Mesenchymal stem cell (in vitro differentiated cells and primary cell): ENCODE measurements around the gene ARHGAP21.

Source experiments
- DNase-seq: peaks from one replicate; pipeline ENCODE4 v3.0.0-alpha.2; 2013
- H2AFZ ChIP-seq: one replicate; pipeline ENCODE4 v1.6.1; 2013; ENCODE audit warnings: low read depth, mild to moderate bottlenecking, control low read depth, inconsistent platforms, low read length, moderate library complexity
- H2AK5ac ChIP-seq: 2 replicates; pipeline ENCODE4 v1.6.1; 2013; ENCODE audit warnings: low read length, moderate library complexity, mild to moderate bottlenecking, inconsistent platforms; ENCODE audit not compliant: severe bottlenecking
- H2BK120ac ChIP-seq: one replicate; pipeline ENCODE4 v1.6.1; 2013; ENCODE audit warnings: low read depth, mild to moderate bottlenecking, inconsistent platforms, low read length, moderate library complexity
- H2BK12ac ChIP-seq, 2 experiments: one replicate each; pipeline ENCODE4 v1.6.1; 2013; ENCODE audit warnings: inconsistent platforms in 2 of 2, low read length in 2 of 2, mild to moderate bottlenecking in 2 of 2, moderate library complexity in 2 of 2, control low read depth in 1 of 2
- H2BK15ac ChIP-seq: one replicate; pipeline ENCODE4 v1.6.1; 2013; ENCODE audit warnings: mild to moderate bottlenecking, low read depth, inconsistent platforms; ENCODE audit not compliant: poor library complexity, severe bottlenecking
- H2BK5ac ChIP-seq: 2 replicates; pipeline ENCODE4 v1.6.1; 2013; ENCODE audit warnings: low read depth, mild to moderate bottlenecking, low read length, control low read depth, inconsistent platforms; ENCODE audit not compliant: poor library complexity, severe bottlenecking
- H3K14ac ChIP-seq, 2 experiments: one replicate each; pipeline ENCODE4 v1.6.1; 2013; ENCODE audit warnings: inconsistent platforms in 2 of 2, low read length in 2 of 2, control low read depth in 1 of 2, mild to moderate bottlenecking in 1 of 2, moderate library complexity in 1 of 2
- H3K18ac ChIP-seq, 2 experiments: one replicate each; pipeline ENCODE4 v1.6.1; 2013; ENCODE audit warnings: inconsistent platforms in 2 of 2, low read length in 2 of 2, control low read depth in 1 of 2, low read depth in 1 of 2, mild to moderate bottlenecking in 1 of 2
- H3K23ac ChIP-seq, 2 experiments: one replicate each; pipeline ENCODE4 v1.6.1; 2013; ENCODE audit warnings: inconsistent platforms in 2 of 2, low read length in 2 of 2, mild to moderate bottlenecking in 2 of 2, moderate library complexity in 2 of 2, control low read depth in 1 of 2
- H3K27ac ChIP-seq: 2 replicates; pipeline ENCODE4 v1.5.1; 2013; ENCODE audit warnings: mild to moderate bottlenecking, moderate library complexity, low read length, control low read depth, inconsistent platforms; ENCODE audit not compliant: poor library complexity, severe bottlenecking
- H3K27me3 ChIP-seq, 2 experiments: 2 replicates each; pipeline versions ENCODE4 v1.6.1 to v1.7.0; 2013; ENCODE audit warnings: low read length in 2 of 2, mild to moderate bottlenecking in 2 of 2, moderate library complexity in 2 of 2, control low read depth in 1 of 2, inconsistent platforms in 1 of 2; ENCODE audit not compliant: control insufficient read depth in 1 of 2, insufficient read depth in 1 of 2
- H3K36me3 ChIP-seq, 2 experiments: 2 replicates each; pipeline versions ENCODE4 v1.6.1 to v1.7.0; 2013; ENCODE audit warnings: low read length in 2 of 2, control low read depth in 1 of 2, inconsistent platforms in 1 of 2, low read depth in 1 of 2, mild to moderate bottlenecking in 1 of 2; ENCODE audit not compliant: insufficient read depth in 2 of 2, control insufficient read depth in 1 of 2
- H3K4ac ChIP-seq, 2 experiments: one replicate each; pipeline ENCODE4 v1.6.1; 2013; ENCODE audit warnings: inconsistent platforms in 2 of 2, low read length in 2 of 2, mild to moderate bottlenecking in 2 of 2, moderate library complexity in 2 of 2, control low read depth in 1 of 2, low read depth in 1 of 2
- H3K4me1 ChIP-seq: 2 replicates; pipeline ENCODE4 v1.6.1; 2013; ENCODE audit warnings: low read depth, low read length, control low read depth; ENCODE audit not compliant: control insufficient read depth, insufficient read depth
- H3K4me2 ChIP-seq: 2 replicates; pipeline ENCODE4 v1.6.1; 2013; ENCODE audit warnings: low read length, mild to moderate bottlenecking, inconsistent platforms; ENCODE audit not compliant: poor library complexity, severe bottlenecking
- H3K4me3 ChIP-seq, 2 experiments: 2 replicates each; pipeline versions ENCODE4 v1.5.1 to v1.7.0; 2013; ENCODE audit warnings: low read length in 2 of 2, mild to moderate bottlenecking in 2 of 2, control low read depth in 1 of 2, low read depth in 1 of 2; ENCODE audit not compliant: insufficient read depth in 1 of 2
- H3K79me1 ChIP-seq: replicated peaks from 2 replicates; pipeline ENCODE4 v1.6.1; 2013; ENCODE audit warnings: mild to moderate bottlenecking, control low read depth, low read length, inconsistent platforms; ENCODE audit not compliant: poor library complexity, severe bottlenecking
- H3K9ac ChIP-seq: 2 replicates; pipeline ENCODE4 v1.7.0; 2013; ENCODE audit warnings: mild to moderate bottlenecking, low read length, moderate library complexity
- H3K9me3 ChIP-seq: 2 replicates; pipeline ENCODE4 v1.7.0; 2013; ENCODE audit warnings: mild to moderate bottlenecking, low read length; ENCODE audit not compliant: control insufficient read depth
- H4K8ac ChIP-seq: one replicate; pipeline ENCODE4 v1.6.1; 2013; ENCODE audit warnings: inconsistent platforms, mild to moderate bottlenecking, low read length, moderate library complexity
- H4K91ac ChIP-seq: one replicate; pipeline ENCODE4 v1.6.1; 2013; ENCODE audit warnings: mild to moderate bottlenecking, low read length, inconsistent platforms
- WGBS: methylation state at CpG from one replicate; pipeline ENCODE4 v1.1.7; 2013; ENCODE audit warnings: mixed read lengths; 5-methylcytosine and 5-hydroxymethylcytosine counted together

ARHGAP21 gene

DNA sequence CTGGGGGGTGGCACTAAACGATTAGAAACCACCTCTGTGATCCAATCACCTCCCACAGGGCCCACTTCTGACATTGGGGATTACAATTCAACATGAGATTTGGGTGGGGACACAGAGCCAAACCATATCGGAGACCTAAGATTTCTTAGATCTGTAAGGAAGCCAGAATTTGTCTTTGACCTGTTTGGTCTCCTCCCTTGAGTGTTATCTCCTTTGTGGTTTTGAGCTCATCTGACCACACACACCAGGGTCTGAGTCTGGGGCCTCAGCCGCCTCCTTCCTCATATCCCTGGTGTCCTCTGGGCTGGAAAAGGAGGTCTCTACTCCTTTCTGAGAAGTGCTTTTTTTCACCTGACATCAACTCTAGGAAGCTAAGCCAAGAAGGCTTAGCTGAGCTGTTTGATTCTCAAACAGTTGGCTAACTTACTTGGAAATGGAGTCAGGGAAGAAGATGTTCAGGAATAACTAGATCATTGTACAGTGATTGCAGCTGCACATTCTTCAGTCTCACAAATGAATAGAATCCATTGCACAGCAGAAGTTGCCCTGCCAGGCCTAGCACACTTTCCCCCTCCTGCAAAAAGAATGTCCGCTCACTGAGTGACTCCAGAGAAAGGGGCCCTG is 167.4 kb downstream of the ARHGAP21 start:
- Histone ChIP-seq H3K79me1 (no peaks in the 10 kb centered on the region), H3K4ac (no peak overlapping the region), H2AK5ac (no peak overlapping the region), H3K4me2 (no peak overlapping the region), H3K9me3 (peaks cover 5% of the 10 kb centered on the region), H3K36me3 (no peaks in the 10 kb centered on the region), H3K27ac (no peak overlapping the region), H3K27me3 (peaks cover 0 to 22% of the 10 kb centered on the region in 2 experiments), H2BK15ac (no peak overlapping the region), H2AFZ (no peak overlapping the region), H3K4me3 (no peak overlapping the region), H3K23ac (no peak overlapping the region), H2BK120ac (no peak overlapping the region), H3K9ac (no peak overlapping the region), H2BK12ac (no peak overlapping the region), H4K91ac (no peak overlapping the region), H2BK5ac (no peak overlapping the region), H3K4me1 (no peaks in the 10 kb centered on the region), H3K14ac (no peak overlapping the region), H4K8ac (no peak overlapping the region), H3K18ac (no peak overlapping the region)
- WGBS = 99% methylated on average over 3 of the region's 4 CpGs
- no peak for DNase-seq

DNA sequence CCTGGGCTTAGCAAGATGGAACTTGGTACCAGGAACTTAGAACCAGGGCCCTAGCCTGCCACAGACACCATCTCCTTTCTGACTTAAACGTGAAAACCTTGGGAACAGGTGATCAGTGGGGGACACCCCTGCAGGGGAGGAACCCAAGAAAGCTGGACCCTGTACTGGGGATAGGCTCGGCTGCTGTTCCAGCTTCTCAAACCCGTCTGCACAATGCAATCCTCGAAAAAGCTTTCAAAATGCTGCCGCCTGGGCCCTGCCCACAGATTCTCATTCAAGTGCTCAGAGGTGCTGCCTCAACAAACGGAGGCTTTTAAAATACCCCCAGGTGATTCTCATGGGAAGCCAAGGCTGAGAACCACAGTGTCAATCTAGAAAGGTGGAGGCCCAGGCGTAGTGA is 169.7 kb downstream of the ARHGAP21 start:
- Histone ChIP-seq H2AFZ (no peak overlapping the region), H3K18ac (no peak overlapping the region), H3K27me3 (peaks cover 0 to 22% of the 10 kb centered on the region in 2 experiments), H2BK12ac (no peak overlapping the region), H3K27ac (no peak overlapping the region), H4K8ac (no peak overlapping the region), H3K4me2 (no peak overlapping the region), H3K79me1 (no peaks in the 10 kb centered on the region), H2BK5ac (no peak overlapping the region), H3K4me1 (no peaks in the 10 kb centered on the region), H2AK5ac (no peak overlapping the region), H2BK15ac (no peak overlapping the region), H2BK120ac (no peak overlapping the region), H3K23ac (no peak overlapping the region), H3K14ac (no peak overlapping the region), H3K9ac (no peak overlapping the region), H3K36me3 (peaks cover 4 to 5% of the 10 kb centered on the region in 2 experiments), H3K9me3 (no peaks in the 10 kb centered on the region), H3K4me3 (no peak overlapping the region), H4K91ac (no peak overlapping the region), H3K4ac (no peak overlapping the region)
- DNase-seq = no peak
- WGBS = 91% methylated on average over 7 of the region's 7 CpGs

DNA sequence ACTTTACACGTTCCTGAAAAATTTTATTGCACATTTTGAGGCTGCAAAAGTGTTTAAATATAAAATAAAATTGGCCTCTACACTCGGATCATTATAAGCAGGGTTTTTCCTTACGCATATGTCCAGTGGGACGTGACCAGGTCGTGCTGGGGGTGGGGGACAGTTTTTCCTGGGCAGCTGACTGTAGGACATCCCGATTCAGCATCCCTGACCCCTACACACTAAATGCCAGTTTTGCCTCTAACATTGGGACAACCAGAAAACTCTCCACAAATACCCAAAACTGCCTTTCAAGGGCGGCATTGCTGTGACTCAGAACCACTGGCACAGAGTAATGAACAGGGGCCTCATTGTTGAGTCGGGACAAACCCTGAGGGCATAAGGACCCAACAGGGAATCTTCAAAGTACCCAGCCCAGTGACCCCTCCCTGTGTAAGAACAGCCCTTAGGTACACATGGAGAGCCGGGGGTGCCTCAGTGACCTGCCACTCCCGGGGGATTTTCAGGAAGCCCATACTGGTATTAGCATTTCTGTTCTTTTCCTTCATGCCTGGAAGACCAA is 170.6 kb downstream of the ARHGAP21 start:
- Histone ChIP-seq H3K4ac (no peak overlapping the region), H2AK5ac (no peak overlapping the region), H3K9me3 (no peaks in the 10 kb centered on the region), H3K36me3 (peaks cover 4 to 11% of the 10 kb centered on the region in 2 experiments), H2BK5ac (no peak overlapping the region), H3K23ac (no peak overlapping the region), H3K18ac (no peak overlapping the region), H2BK15ac (no peak overlapping the region), H2BK12ac (no peak overlapping the region), H2AFZ (no peak overlapping the region), H3K4me1 (no peaks in the 10 kb centered on the region), H3K9ac (no peak overlapping the region), H3K79me1 (no peaks in the 10 kb centered on the region), H3K27me3 (peaks cover 0 to 19% of the 10 kb centered on the region in 2 experiments), H4K8ac (no peak overlapping the region), H3K4me3 (no peak overlapping the region), H3K4me2 (no peak overlapping the region), H3K27ac (no peak overlapping the region), H3K14ac (no peak overlapping the region), H2BK120ac (no peak overlapping the region), H4K91ac (no peak overlapping the region)
- 87% methylated on average over 9 of the region's 10 CpGs for WGBS
- DNase-seq = no peak

DNA sequence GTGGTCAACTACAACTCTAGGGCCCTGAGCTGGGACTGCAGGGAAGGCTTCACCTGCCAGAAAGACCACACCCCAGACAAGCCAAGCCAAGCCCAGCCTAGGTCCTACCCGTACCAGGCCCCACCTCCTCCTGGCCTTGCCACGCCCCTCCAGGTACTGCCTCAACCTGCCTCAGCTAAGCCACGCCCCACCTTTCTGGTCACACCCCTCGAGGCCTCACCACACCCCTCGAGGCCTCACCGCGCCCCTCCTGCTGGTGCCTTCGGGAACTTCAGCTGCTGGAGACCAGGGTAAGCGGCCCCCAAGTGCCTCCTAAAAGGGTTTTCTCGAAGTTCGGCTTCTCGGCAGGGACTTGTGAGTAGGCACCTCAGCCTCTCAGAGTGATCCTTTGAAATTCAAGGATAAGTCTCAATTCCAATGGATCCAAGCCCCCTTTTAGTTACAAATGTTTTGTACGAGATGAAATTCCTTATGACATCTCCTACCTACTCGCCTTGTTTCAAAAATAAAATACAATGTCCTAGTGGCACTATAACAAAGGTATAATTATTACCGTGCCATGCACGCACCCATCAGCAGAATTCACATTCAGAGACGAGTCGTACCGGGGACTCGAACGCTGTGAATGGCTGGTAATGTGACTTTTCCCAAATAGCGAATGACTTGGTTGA is 171.2 kb downstream of the ARHGAP21 start:
- H2BK15ac ChIP-seq = no peak overlapping the region
- WGBS = 47% methylated on average over 22 of the region's 22 CpGs
- no peak overlapping the region for H3K27ac ChIP-seq
- H3K36me3 ChIP-seq = peaks cover 4 to 12% of the 10 kb centered on the region in 2 experiments
- H2BK5ac ChIP-seq = no peak overlapping the region
- H3K79me1 ChIP-seq = no peaks in the 10 kb centered on the region
- no peak overlapping the region for H4K8ac ChIP-seq
- no peaks in the 10 kb centered on the region for H3K4me1 ChIP-seq
- no peak overlapping the region for H4K91ac ChIP-seq
- no peaks in the 10 kb centered on the region for H3K9me3 ChIP-seq
- no peak for DNase-seq
- no peak overlapping the region for H2BK12ac ChIP-seq
- H3K4me2 ChIP-seq = no peak overlapping the region
- H3K14ac ChIP-seq = no peak overlapping the region
- H3K27me3 ChIP-seq = peaks cover 0 to 19% of the 10 kb centered on the region in 2 experiments
- no peak overlapping the region for H3K18ac ChIP-seq
- no peak overlapping the region for H3K4ac ChIP-seq
- no peak overlapping the region for H2AK5ac ChIP-seq
- H2AFZ ChIP-seq = no peak overlapping the region
- no peak overlapping the region for H3K23ac ChIP-seq
- H2BK120ac ChIP-seq = no peak overlapping the region
- H3K4me3 ChIP-seq = no peak overlapping the region
- no peak overlapping the region for H3K9ac ChIP-seq
